Fibroblast of skin of right quadriceps (primary cell): ENCODE measurements around the gene C6orf15.
A peak's percentile ranks its signal among the peaks of the same experiment; 100 is the strongest.

Experiments
- DNase-seq: peaks from one replicate; pipeline ENCODE4 v3.0.0-alpha.2; 2013

C6orf15 gene

DNA sequence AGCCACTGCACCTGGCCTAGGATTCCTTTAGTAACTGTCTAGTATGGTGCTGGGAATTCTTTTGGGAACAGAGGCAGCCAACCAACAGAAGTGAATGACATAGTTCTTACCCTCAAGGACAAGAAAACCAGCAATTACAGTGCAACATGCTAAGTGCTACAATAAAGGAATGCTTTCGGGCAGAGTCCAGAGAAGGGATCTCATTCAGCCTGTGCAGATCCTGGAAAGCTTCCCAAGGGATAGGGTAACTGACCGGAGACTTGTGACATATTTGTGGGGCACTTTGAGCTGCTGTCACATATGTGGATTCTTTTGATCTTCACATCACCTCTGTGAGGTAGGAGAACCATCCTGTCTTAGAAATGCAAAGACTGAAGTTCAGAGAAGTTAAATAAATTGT is 46.8 kb downstream of the C6orf15 start:
- peak; percentile 21 for DNase-seq

DNA sequence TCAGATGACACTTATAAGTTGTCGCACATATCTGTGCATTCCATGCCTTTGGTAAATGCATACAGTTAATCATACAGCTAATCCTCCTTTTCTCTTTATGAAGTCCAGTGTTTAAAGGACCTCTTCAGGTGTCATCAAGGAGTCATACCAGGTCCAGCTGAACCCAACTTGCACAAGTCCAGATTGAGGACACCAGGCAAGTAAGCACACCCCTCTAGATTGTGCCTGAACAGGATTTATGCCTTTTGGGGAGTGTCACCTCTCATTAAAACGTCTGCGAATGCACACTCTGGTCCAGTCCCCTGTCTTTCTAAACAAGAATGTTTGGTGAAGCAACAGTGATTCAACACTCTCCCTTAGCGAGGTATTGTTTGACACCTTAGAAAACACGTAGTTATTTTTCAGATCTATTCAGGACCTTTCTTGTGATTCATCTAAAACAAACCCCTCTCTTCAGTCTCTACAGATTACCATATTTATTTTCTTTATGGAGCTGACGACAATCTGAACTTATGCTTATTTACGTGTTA is 48.4 kb downstream of the C6orf15 start:
- no peak for DNase-seq
